Measurements from ENCODE around the gene IL15RA. TPM values are rescaled to one million over a fixed set of nuclear protein-coding genes. Genes with fewer than 3 reads are reported as not detected.

The IL15RA gene
- total and polyA plus RNA-seq, 2 donors (not counting 3 experiments of a cell fraction or from before 2014, with no cell fraction given) = 18.8 to 20.6 TPM

GRCh38 chr10:6002809-6003510, 25.6 kb upstream of the IL15RA start:
- BruUV-seq (replicated peaks) = no TSS peak
- no peaks in the 10 kb centered on the region for H4K20me1 ChIP-seq (replicated peaks; ENCODE audit: control insufficient read depth, extremely low read depth, insufficient read depth, low read length)
- H3K9ac ChIP-seq (replicated peaks; ENCODE audit: extremely low read depth, insufficient read depth, low read length) = no peak overlapping the region
- no peak overlapping the region for H3K4me3 ChIP-seq (replicated peaks in 1 of 3; ENCODE audit: insufficient read depth in 1 of 3, low read depth in 1 of 3, low read length in 3 of 3)
- peaks cover 3 to 4% of the 10 kb centered on the region in 2 experiments for H3K27me3 ChIP-seq (ENCODE audit: control insufficient read depth in 2 of 2, insufficient read depth in 2 of 2, low read length in 2 of 2)
- TF ChIP-seq JUN (IDR thresholded peaks at IDR 0.05; ENCODE audit: borderline replicate concordance, insufficient read depth, insufficient read length, low read depth) (no peak), FOS (IDR thresholded peaks at IDR 0.05; ENCODE audit: borderline replicate concordance, insufficient read depth, low read length) (no peak)
- no peaks in the 10 kb centered on the region for H3K4me1 ChIP-seq (ENCODE audit: control insufficient read depth, extremely low read depth, insufficient read depth, low read length)
- H3K27ac ChIP-seq (ENCODE audit: insufficient read depth, low read depth, low read length) = no peak overlapping the region
- no peaks in the 10 kb centered on the region for H3K9me1 ChIP-seq (replicated peaks; ENCODE audit: control insufficient read depth, extremely low read depth, insufficient read depth, low read length)
- intact Hi-C loops (cut with micrococcal nuclease) (no loop called here), dilution Hi-C loops (cut with MboI; ENCODE audit: extremely low pct_ligation_motif_present, low sequenced_read_pairs) (no loop called here)
- no peaks in the 10 kb centered on the region for H3K36me3 ChIP-seq (ENCODE audit: control insufficient read depth in 2 of 2, extremely low read depth in 1 of 2, insufficient read depth in 2 of 2, low read length in 2 of 2)
- no peak for FAIRE-seq
- H2AFZ ChIP-seq (ENCODE audit: low read depth, low read length) = no peak overlapping the region
- DNase-seq (ENCODE audit: low read depth, low spot score) = no peak
- H3K79me2 ChIP-seq (ENCODE audit: control insufficient read depth, insufficient read depth, low read length) = no peaks in the 10 kb centered on the region
- ChIA-PET CTCF (interaction anchor here (0.9 kb wide), 1 partner anchor 11 kb away, joined by 4 read pairs; no protein-coding TSS in a partner anchor), POLR2A (no interaction called here)
- H3K9me3 ChIP-seq (replicated peaks; ENCODE audit: control insufficient read depth, insufficient read depth, low read length) = no peaks in the 10 kb centered on the region
- H3K4me2 ChIP-seq (ENCODE audit: insufficient read depth, low read length) = no peak overlapping the region

- FAIRE-seq (no peak), DNase-seq (ENCODE audit: low read depth, low spot score) (no peak)
- intact Hi-C loops (cut with micrococcal nuclease) (no loop called here), dilution Hi-C loops (cut with MboI; ENCODE audit: extremely low pct_ligation_motif_present, low sequenced_read_pairs) (no loop called here)
- no peaks in the 10 kb centered on the region for H3K4me1 ChIP-seq (ENCODE audit: control insufficient read depth, extremely low read depth, insufficient read depth, low read length)
- H3K36me3 ChIP-seq (ENCODE audit: control insufficient read depth in 2 of 2, extremely low read depth in 1 of 2, insufficient read depth in 2 of 2, low read length in 2 of 2) = no peaks in the 10 kb centered on the region
- H4K20me1 ChIP-seq (replicated peaks; ENCODE audit: control insufficient read depth, extremely low read depth, insufficient read depth, low read length) = no peaks in the 10 kb centered on the region
- H3K79me2 ChIP-seq (ENCODE audit: control insufficient read depth, insufficient read depth, low read length) = no peaks in the 10 kb centered on the region
- no peaks in the 10 kb centered on the region for H3K9me1 ChIP-seq (replicated peaks; ENCODE audit: control insufficient read depth, extremely low read depth, insufficient read depth, low read length)
- ChIA-PET POLR2A (no interaction called here), CTCF (no interaction called here)
- BruUV-seq (replicated peaks) = no TSS peak
- H3K9ac ChIP-seq (replicated peaks; ENCODE audit: extremely low read depth, insufficient read depth, low read length) = no peak overlapping the region
- no peak overlapping the region for H3K4me3 ChIP-seq (replicated peaks in 1 of 3; ENCODE audit: insufficient read depth in 1 of 3, low read depth in 1 of 3, low read length in 3 of 3)
- no peak overlapping the region for H3K4me2 ChIP-seq (ENCODE audit: insufficient read depth, low read length)
- TF ChIP-seq FOS (IDR thresholded peaks at IDR 0.05; ENCODE audit: borderline replicate concordance, insufficient read depth, low read length) (no peak), POLR2A (IDR thresholded peaks at IDR 0.05; ENCODE audit: low read depth, low read length) (no peak), JUN (IDR thresholded peaks at IDR 0.05; ENCODE audit: borderline replicate concordance, insufficient read depth, insufficient read length, low read depth) (no peak), CTCF (IDR thresholded peaks at IDR 0.05; ENCODE audit: extremely low read depth in 1 of 2, insufficient read depth in 1 of 2, low read depth in 1 of 2, low read length in 2 of 2) (no peak), GATA2 (IDR thresholded peaks at IDR 0.05; ENCODE audit: insufficient read depth, insufficient read length, low read depth, low read length) (no peak), MYC (IDR thresholded peaks at IDR 0.05; ENCODE audit: low read depth, low read length) (no peak), MAX (IDR thresholded peaks at IDR 0.05; ENCODE audit: insufficient read depth, insufficient read length) (no peak), EZH2 (IDR thresholded peaks at IDR 0.05; ENCODE audit: borderline replicate concordance, low read depth, low read length, severe bottlenecking) (no peak), POLR2AphosphoS5 (IDR thresholded peaks at IDR 0.05; ENCODE audit: insufficient read depth, low read depth, low read length) (no peak)
- no peak overlapping the region for H2AFZ ChIP-seq (ENCODE audit: low read depth, low read length)
- no peak overlapping the region for H3K27ac ChIP-seq (ENCODE audit: insufficient read depth, low read depth, low read length)
- peaks cover 0 to 7% of the 10 kb centered on the region in 2 experiments for H3K27me3 ChIP-seq (ENCODE audit: control insufficient read depth in 2 of 2, insufficient read depth in 2 of 2, low read length in 2 of 2)
- no peaks in the 10 kb centered on the region for H3K9me3 ChIP-seq (replicated peaks; ENCODE audit: control insufficient read depth, insufficient read depth, low read length)
Measured at GRCh38 chr10:5999440-6000165, 22.3 kb upstream of the IL15RA start.

Measured in endothelial cell of umbilical vein (primary cell).